AG09309 (cell line): ENCODE data around the gene GINS2.

Experiments
- DNase-seq: peaks from one replicate; pipeline ENCODE4 v3.0.0-alpha.2; 2010; ENCODE audit warnings: low read depth
- H3K4me3 ChIP-seq: 2 replicates; pipeline ENCODE4 v1.5.1; 2011; ENCODE audit warnings: mild to moderate bottlenecking, low read depth, low read length, moderate library complexity; ENCODE audit not compliant: control insufficient read depth
- CTCF ChIP-seq: IDR thresholded peaks from 2 replicates; pipeline ENCODE4 v1.5.1; 2011; ENCODE audit warnings: mild to moderate bottlenecking, low read depth, low read length, inconsistent platforms; ENCODE audit not compliant: insufficient read depth, control insufficient read depth; ENCODE audit errors: missing control alignments

Gene GINS2

GRCh38 chr16:85640254-85640558 lies 48.5 kb downstream of the GINS2 start:
- no peak overlapping the region for H3K4me3 ChIP-seq
- no peak for DNase-seq
- no peak for TF ChIP-seq CTCF

GRCh38 chr16:85639529-85640253 lies 49.1 kb downstream of the GINS2 start:
- no peak overlapping the region for H3K4me3 ChIP-seq
- no peak for TF ChIP-seq CTCF
- DNase-seq = no peak

GRCh38 chr16:85638695-85639409 lies 49.9 kb downstream of the GINS2 start:
- H3K4me3 ChIP-seq = no peak overlapping the region
- no peak for TF ChIP-seq CTCF

GRCh38 chr16:85637808-85638647 lies 50.7 kb downstream of the GINS2 start:
- H3K4me3 ChIP-seq = no peak overlapping the region
- DNase-seq = no peak
- TF ChIP-seq CTCF = no peak

More at GRCh38 chr16:85638695-85639409, 49.9 kb downstream of the GINS2 start:
- no peak for DNase-seq

- DNase-seq = no peak
- H3K4me3 ChIP-seq = no peak overlapping the region
- TF ChIP-seq CTCF = no peak
Observed at GRCh38 chr16:85637061-85637807, 51.5 kb downstream of the GINS2 start.

GRCh38 chr16:85636234-85636812 lies 52.4 kb downstream of the GINS2 start:
- no peak for TF ChIP-seq CTCF
- H3K4me3 ChIP-seq = no peak overlapping the region
- DNase-seq = no peak
